HepG2 (cell line): ENCODE measurements around the gene RPTOR. TPM values are rescaled to one million over a fixed set of nuclear protein-coding genes. Genes with fewer than 3 reads are reported as not detected.

Experiments used
- HHEX ChIP-seq: IDR thresholded peaks from 2 replicates; pipeline ENCODE4 v1.6.1; 2016; ENCODE audit warnings: control low read depth
- HOXA3 ChIP-seq: sonication (generic); formaldehyde crosslinking; IDR thresholded peaks from 2 replicates; pipeline ENCODE4 v1.5.0; 2020; ENCODE audit warnings: missing genetic modification reagents
- RARG ChIP-seq: sonication (generic); formaldehyde crosslinking; IDR thresholded peaks from 2 replicates; pipeline ENCODE4 v1.4.0; 2020; ENCODE audit warnings: low read depth, mild to moderate bottlenecking, missing genetic modification reagents
- RBM22 ChIP-seq: fragments of 200-400 bp; formaldehyde crosslinking; optimal IDR thresholded peaks from 2 replicates; pipeline ENCODE3; 2017; ENCODE audit warnings: mild to moderate bottlenecking, low read length, moderate library complexity
- RORA ChIP-seq: sonication (generic); formaldehyde crosslinking; IDR thresholded peaks from 2 replicates; pipeline ENCODE4 v1.5.0; 2020; ENCODE audit warnings: mild to moderate bottlenecking, missing genetic modification reagents, moderate library complexity
- SMAD1 ChIP-seq: sonication (generic); formaldehyde crosslinking; IDR thresholded peaks from 2 replicates; pipeline ENCODE4 v1.4.0; 2020; ENCODE audit warnings: missing genetic modification reagents, low read depth, mild to moderate bottlenecking, borderline replicate concordance
- TAF1 ChIP-seq: sonication (generic); formaldehyde crosslinking; IDR thresholded peaks from 2 replicates; pipeline ENCODE4 v1.4.0; 2020; ENCODE audit warnings: missing genetic modification reagents
- TMF1 ChIP-seq: sonication (generic); formaldehyde crosslinking; IDR thresholded peaks from 2 replicates; pipeline ENCODE4 v1.8.1; 2022; ENCODE audit warnings: low read depth, missing genetic modification reagents
- ZFP1 ChIP-seq: IDR thresholded peaks from 2 replicates; pipeline ENCODE4 v1.6.1; 2016
- ZNF205 ChIP-seq: IDR thresholded peaks from 2 replicates; pipeline ENCODE4 v1.6.1; 2018; ENCODE audit warnings: missing biosample characterization, missing genetic modification reagents
- ZNF441 ChIP-seq: sonication (generic); formaldehyde crosslinking; IDR thresholded peaks from 2 replicates; pipeline ENCODE4 v1.7.0; 2021; ENCODE audit warnings: missing genetic modification reagents, borderline replicate concordance
- ZNF510 ChIP-seq: sonication (generic); formaldehyde crosslinking; IDR thresholded peaks from 2 replicates; pipeline ENCODE4 v1.4.0; 2020; ENCODE audit warnings: low read depth, mild to moderate bottlenecking, missing genetic modification reagents
- ZNF660 ChIP-seq: sonication (generic); formaldehyde crosslinking; IDR thresholded peaks from 2 replicates; pipeline ENCODE4 v1.5.1; 2020; ENCODE audit warnings: mild to moderate bottlenecking, low read depth, missing genetic modification reagents, borderline replicate concordance
- ZNF766 ChIP-seq: sonication (generic); formaldehyde crosslinking; IDR thresholded peaks from 2 replicates; pipeline ENCODE4 v1.5.0; 2020; ENCODE audit warnings: missing genetic modification reagents, borderline replicate concordance
- ZSCAN12 ChIP-seq: sonication (generic); formaldehyde crosslinking; IDR thresholded peaks from 2 replicates; pipeline ENCODE4 v1.9.0; 2021; ENCODE audit warnings: mild to moderate bottlenecking, missing genetic modification reagents
- polyA plus RNA-seq, 8 experiments: library from polyadenylated mRNA; depleted of rRNA in 3 of 8; stranded (reverse) in 7 of 8; unstranded in 1 of 8; fragments of >200 nt; fragmentation: Illumina TruSeq in 4 of 8; extraction: Trizol in 4 of 8; gene quantifications; 2 replicates each; pipeline versions ENCODE4 v1.2.1 to v1.2.3, GENCODE V29; 2011 to 2016; ENCODE audit warnings: low read depth in 4 of 8, missing spikeins in 1 of 8, mixed read lengths in 1 of 8; ENCODE audit not compliant: insufficient read depth in 1 of 8
- total RNA-seq, 5 experiments: library from RNA; depleted of rRNA; stranded (reverse); fragments of >200 nt; fragmentation: Illumina TruSeq; extraction: Trizol; gene quantifications; 2 replicates each; pipeline ENCODE4 v1.2.3, GENCODE V29; 2016; ENCODE audit warnings: low read depth in 1 of 5
- TF ChIP-seq, protein P1 (sequence below): sonication (generic); formaldehyde crosslinking; IDR thresholded peaks from 2 replicates; pipeline ENCODE4 v1.5.0; 2020; ENCODE audit warnings: mild to moderate bottlenecking, missing genetic modification reagents, borderline replicate concordance
- TF ChIP-seq, protein P2 (sequence below): sonication (generic); formaldehyde crosslinking; IDR thresholded peaks from 2 replicates; pipeline ENCODE4 v1.4.0; 2020; ENCODE audit warnings: low read depth, missing genetic modification reagents
- TF ChIP-seq, protein P3 (sequence below): sonication (generic); formaldehyde crosslinking; IDR thresholded peaks from 2 replicates; pipeline ENCODE4 v1.4.0; 2020; ENCODE audit warnings: mild to moderate bottlenecking, missing genetic modification reagents

RPTOR gene
- total and polyA plus RNA-seq, 2 of the 13 experiments (the other 11 are each of a cell fraction or from before 2014, with no cell fraction given) = 6.6 to 25.3 TPM

DNA sequence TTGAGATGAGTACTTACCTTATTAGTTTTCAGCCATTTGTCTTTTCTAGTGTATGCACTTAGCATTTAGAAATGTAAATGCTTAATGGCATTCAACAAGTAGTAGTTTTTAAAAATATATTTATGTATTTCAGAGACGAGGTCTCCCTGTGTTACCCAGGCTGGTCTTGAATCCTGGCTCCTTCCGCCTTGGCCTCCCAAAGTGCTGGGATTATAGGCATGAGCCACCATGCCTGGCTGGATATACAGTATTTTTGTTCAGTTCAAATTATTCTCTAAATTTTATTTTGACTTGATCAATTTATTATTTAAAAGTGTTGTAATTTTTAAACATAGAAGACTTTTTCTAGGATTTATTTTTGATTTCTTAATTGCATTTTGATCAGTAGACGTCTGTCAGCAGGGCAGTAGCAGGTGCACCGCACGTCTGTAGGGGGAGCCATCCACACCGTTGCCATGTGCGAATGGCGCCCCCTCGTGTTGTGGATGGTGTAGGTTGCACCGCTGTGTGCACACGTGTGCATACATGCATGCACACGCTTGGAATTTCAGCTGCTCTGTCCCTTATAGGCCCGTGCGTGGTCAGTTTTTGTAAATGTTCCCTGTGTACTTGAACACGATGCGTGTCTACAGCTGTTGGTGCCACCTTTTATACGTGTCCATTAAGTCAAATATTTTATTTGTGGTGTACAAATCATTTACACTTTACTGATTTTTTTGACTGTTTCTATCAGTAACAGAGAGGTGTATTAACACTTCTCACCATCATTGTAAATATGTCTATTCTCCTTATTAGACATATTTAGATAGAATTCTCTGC lies 30.6 kb downstream of the RPTOR start (continued):
- TF ChIP-seq, protein P1, sequence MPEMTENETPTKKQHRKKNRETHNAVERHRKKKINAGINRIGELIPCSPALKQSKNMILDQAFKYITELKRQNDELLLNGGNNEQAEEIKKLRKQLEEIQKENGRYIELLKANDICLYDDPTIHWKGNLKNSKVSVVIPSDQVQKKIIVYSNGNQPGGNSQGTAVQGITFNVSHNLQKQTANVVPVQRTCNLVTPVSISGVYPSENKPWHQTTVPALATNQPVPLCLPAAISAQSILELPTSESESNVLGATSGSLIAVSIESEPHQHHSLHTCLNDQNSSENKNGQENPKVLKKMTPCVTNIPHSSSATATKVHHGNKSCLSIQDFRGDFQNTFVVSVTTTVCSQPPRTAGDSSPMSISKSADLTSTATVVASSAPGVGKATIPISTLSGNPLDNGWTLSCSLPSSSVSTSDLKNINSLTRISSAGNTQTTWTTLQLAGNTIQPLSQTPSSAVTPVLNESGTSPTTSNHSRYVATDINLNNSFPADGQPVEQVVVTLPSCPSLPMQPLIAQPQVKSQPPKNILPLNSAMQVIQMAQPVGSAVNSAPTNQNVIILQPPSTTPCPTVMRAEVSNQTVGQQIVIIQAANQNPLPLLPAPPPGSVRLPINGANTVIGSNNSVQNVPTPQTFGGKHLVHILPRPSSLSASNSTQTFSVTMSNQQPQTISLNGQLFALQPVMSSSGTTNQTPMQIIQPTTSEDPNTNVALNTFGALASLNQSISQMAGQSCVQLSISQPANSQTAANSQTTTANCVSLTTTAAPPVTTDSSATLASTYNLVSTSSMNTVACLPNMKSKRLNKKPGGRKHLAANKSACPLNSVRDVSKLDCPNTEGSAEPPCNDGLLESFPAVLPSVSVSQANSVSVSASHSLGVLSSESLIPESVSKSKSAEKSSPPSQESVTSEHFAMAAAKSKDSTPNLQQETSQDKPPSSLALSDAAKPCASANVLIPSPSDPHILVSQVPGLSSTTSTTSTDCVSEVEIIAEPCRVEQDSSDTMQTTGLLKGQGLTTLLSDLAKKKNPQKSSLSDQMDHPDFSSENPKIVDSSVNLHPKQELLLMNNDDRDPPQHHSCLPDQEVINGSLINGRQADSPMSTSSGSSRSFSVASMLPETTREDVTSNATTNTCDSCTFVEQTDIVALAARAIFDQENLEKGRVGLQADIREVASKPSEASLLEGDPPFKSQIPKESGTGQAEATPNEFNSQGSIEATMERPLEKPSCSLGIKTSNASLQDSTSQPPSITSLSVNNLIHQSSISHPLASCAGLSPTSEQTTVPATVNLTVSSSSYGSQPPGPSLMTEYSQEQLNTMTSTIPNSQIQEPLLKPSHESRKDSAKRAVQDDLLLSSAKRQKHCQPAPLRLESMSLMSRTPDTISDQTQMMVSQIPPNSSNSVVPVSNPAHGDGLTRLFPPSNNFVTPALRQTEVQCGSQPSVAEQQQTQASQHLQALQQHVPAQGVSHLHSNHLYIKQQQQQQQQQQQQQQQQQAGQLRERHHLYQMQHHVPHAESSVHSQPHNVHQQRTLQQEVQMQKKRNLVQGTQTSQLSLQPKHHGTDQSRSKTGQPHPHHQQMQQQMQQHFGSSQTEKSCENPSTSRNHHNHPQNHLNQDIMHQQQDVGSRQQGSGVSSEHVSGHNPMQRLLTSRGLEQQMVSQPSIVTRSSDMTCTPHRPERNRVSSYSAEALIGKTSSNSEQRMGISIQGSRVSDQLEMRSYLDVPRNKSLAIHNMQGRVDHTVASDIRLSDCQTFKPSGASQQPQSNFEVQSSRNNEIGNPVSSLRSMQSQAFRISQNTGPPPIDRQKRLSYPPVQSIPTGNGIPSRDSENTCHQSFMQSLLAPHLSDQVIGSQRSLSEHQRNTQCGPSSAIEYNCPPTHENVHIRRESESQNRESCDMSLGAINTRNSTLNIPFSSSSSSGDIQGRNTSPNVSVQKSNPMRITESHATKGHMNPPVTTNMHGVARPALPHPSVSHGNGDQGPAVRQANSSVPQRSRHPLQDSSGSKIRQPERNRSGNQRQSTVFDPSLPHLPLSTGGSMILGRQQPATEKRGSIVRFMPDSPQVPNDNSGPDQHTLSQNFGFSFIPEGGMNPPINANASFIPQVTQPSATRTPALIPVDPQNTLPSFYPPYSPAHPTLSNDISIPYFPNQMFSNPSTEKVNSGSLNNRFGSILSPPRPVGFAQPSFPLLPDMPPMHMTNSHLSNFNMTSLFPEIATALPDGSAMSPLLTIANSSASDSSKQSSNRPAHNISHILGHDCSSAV (CRISPR knock-in tag) = no peak
- TF ChIP-seq ZNF441 (no peak), ZFP1 (CRISPR knock-in tag) (no peak), HOXA3 (peak; percentile 84), RBM22 (peak; percentile 81), HHEX (no peak), ZSCAN12 (CRISPR knock-in tag) (no peak), TAF1 (CRISPR knock-in tag) (no peak), ZNF660 (CRISPR knock-in tag) (no peak), ZNF766 (0 out of 2 replicates have a peak, but pooled peaks have one; percentile 34), SMAD1 (no peak), TMF1 (CRISPR knock-in tag) (peak; percentile 82; the same call in 1 of the 2 replicates), RARG (CRISPR knock-in tag) (no peak), RORA (CRISPR knock-in tag) (no peak), ZNF510 (CRISPR knock-in tag) (peak; percentile 79; the same call in 1 of the 2 replicates), ZNF205 (0 out of 2 replicates have a peak, but pooled peaks have one; percentile 59)
- TF ChIP-seq, protein P2, sequence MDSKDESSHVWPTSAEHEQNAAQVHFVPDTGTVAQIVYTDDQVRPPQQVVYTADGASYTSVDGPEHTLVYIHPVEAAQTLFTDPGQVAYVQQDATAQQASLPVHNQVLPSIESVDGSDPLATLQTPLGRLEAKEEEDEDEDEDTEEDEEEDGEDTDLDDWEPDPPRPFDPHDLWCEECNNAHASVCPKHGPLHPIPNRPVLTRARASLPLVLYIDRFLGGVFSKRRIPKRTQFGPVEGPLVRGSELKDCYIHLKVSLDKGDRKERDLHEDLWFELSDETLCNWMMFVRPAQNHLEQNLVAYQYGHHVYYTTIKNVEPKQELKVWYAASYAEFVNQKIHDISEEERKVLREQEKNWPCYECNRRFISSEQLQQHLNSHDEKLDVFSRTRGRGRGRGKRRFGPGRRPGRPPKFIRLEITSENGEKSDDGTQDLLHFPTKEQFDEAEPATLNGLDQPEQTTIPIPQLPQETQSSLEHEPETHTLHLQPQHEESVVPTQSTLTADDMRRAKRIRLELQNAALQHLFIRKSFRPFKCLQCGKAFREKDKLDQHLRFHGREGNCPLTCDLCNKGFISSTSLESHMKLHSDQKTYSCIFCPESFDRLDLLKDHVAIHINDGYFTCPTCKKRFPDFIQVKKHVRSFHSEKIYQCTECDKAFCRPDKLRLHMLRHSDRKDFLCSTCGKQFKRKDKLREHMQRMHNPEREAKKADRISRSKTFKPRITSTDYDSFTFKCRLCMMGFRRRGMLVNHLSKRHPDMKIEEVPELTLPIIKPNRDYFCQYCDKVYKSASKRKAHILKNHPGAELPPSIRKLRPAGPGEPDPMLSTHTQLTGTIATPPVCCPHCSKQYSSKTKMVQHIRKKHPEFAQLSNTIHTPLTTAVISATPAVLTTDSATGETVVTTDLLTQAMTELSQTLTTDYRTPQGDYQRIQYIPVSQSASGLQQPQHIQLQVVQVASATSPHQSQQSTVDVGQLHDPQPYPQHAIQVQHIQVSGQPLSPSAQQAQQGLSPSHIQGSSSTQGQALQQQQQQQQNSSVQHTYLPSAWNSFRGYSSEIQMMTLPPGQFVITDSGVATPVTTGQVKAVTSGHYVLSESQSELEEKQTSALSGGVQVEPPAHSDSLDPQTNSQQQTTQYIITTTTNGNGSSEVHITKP (CRISPR knock-in tag) = no peak
- TF ChIP-seq, protein P3, sequence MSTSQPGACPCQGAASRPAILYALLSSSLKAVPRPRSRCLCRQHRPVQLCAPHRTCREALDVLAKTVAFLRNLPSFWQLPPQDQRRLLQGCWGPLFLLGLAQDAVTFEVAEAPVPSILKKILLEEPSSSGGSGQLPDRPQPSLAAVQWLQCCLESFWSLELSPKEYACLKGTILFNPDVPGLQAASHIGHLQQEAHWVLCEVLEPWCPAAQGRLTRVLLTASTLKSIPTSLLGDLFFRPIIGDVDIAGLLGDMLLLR (CRISPR knock-in tag) = no peak
